C4-2B (cell line): ENCODE results near the gene NOMO2.
"Not testable (repeated sequence)": the region's sequence is repeated elsewhere in the genome, so short reads cannot be mapped to it uniquely, and the experiment has no call there.

Experiments used
- ZFX ChIP-seq: fragments of 450-650 bp; IDR thresholded peaks from 2 replicates; pipeline ENCODE4 v1.6.1; 2017
- TF ChIP-seq, protein P1 (sequence below): fragments of 450-650 bp; conservative IDR thresholded peaks from 2 replicates; pipeline ENCODE4 v1.5.1; 2017; ENCODE audit warnings: mild to moderate bottlenecking

DNA sequence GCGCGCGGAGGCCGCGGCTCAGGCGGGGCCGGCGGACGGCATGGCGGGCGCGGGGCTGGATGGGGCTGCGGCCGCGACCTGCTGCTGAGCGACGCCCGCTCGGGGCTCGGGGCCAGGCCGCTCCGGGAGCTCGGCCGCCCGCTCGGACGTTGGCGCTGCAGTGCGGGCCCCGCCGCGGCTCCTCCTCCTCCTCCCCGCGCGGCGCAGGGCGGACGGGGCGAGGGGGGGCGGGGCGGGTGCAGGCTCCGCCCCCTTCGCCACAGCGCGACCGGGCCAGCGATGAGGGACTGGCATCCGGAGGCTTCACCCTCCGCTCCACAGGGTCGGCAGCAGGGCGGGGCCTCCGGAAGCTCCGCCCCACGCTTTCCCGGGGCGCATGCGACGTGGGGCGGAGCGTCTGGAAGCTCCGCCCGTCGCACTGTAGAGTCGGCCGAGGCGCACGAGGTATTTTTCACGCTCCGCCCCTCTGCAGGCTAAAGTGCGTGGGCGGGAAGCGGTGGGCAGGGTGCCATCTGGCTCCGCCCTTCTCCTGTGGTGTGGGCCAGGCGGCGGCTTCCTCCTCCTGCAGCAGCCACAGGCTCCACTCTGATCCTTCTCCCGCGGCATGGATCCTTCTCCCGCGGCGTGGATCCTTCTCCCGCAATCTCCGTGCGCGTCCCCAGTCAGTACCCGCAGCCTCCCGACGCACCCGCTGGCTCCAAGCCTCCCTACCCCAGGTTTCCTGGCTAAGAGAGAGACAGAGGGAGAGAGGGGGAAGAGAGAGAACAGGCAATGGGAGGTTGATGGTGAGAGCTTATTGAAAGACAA is 159.8 kb downstream of the NOMO2 start:
- TF ChIP-seq, protein P1, sequence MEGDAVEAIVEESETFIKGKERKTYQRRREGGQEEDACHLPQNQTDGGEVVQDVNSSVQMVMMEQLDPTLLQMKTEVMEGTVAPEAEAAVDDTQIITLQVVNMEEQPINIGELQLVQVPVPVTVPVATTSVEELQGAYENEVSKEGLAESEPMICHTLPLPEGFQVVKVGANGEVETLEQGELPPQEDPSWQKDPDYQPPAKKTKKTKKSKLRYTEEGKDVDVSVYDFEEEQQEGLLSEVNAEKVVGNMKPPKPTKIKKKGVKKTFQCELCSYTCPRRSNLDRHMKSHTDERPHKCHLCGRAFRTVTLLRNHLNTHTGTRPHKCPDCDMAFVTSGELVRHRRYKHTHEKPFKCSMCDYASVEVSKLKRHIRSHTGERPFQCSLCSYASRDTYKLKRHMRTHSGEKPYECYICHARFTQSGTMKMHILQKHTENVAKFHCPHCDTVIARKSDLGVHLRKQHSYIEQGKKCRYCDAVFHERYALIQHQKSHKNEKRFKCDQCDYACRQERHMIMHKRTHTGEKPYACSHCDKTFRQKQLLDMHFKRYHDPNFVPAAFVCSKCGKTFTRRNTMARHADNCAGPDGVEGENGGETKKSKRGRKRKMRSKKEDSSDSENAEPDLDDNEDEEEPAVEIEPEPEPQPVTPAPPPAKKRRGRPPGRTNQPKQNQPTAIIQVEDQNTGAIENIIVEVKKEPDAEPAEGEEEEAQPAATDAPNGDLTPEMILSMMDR = not testable (repeated sequence)
- TF ChIP-seq ZFX = not testable (repeated sequence)
